IMR-90 (cell line): ENCODE data around the gene SPG11. TPM values are rescaled to one million over a fixed set of nuclear protein-coding genes. Genes with fewer than 3 reads are reported as not detected.
A peak's percentile ranks its signal among the peaks of the same experiment; 100 is the strongest.

ENCODE experiments used
- ATAC-seq: fragments of 200-7000 bp; cut with Tn5 transposase; 2 replicates; pipeline ENCODE4 v1.9.1; 2020; ENCODE audit warnings: low read depth, mild to moderate bottlenecking, moderate library complexity
- BruUV-seq: library from RNA; stranded (reverse); fragments of 400-500 nt; replicated peaks from 2 replicates; lab custom pipeline; 2021; lab: Mats Ljungman, UMichigan
- CTCF ChIA-PET: fragments of 300-600 bp; formaldehyde crosslinking; extraction: SDS; loops from one replicate; lab custom pipeline; 2021; ENCODE audit warnings: antibody characterized with exemption; lab: Yijun Ruan, JAX
- POLR2A ChIA-PET: fragments of 300-600 bp; sonication (Branson Sonifier 250); formaldehyde crosslinking; loops from one replicate; lab custom pipeline; 2022; ENCODE audit warnings: antibody characterized with exemption; ENCODE audit not compliant: unreplicated experiment; lab: Charles Lee
- DNase-seq: peaks from one replicate; pipeline ENCODE4 v3.0.0; 2013
- H2AFZ ChIP-seq: replicated peaks from 2 replicates; pipeline ENCODE3; 2013; ENCODE audit warnings: low read length, mild to moderate bottlenecking; ENCODE audit not compliant: poor library complexity
- H2AK5ac ChIP-seq: 2 replicates; pipeline ENCODE4 v1.6.1; 2013; ENCODE audit warnings: low read depth, low read length, inconsistent platforms
- H2AK9ac ChIP-seq: replicated peaks from 2 replicates; pipeline ENCODE3; 2013; ENCODE audit warnings: mild to moderate bottlenecking, low read depth, low read length, moderate library complexity; ENCODE audit not compliant: poor library complexity
- H2BK120ac ChIP-seq: 2 replicates; pipeline ENCODE4 v1.6.1; 2013; ENCODE audit warnings: low read depth, low read length, inconsistent platforms
- H2BK15ac ChIP-seq: 3 replicates; pipeline ENCODE4 v1.6.1; 2013; ENCODE audit warnings: low read depth, low read length, inconsistent platforms
- H2BK20ac ChIP-seq: 2 replicates; pipeline ENCODE4 v1.6.1; 2013; ENCODE audit warnings: low read depth, mild to moderate bottlenecking, inconsistent platforms, low read length, moderate library complexity
- H2BK5ac ChIP-seq: 2 replicates; pipeline ENCODE4 v1.6.1; 2013; ENCODE audit warnings: mild to moderate bottlenecking, low read depth, low read length, inconsistent platforms; ENCODE audit not compliant: poor library complexity, severe bottlenecking
- H3K14ac ChIP-seq: replicated peaks from 2 replicates; pipeline ENCODE4 v1.6.1; 2013; ENCODE audit warnings: low read depth, low read length, inconsistent platforms
- H3K18ac ChIP-seq: 2 replicates; pipeline ENCODE4 v1.6.1; 2013; ENCODE audit warnings: low read depth, low read length, control low read depth
- H3K23ac ChIP-seq: 2 replicates; pipeline ENCODE4 v1.6.1; 2013; ENCODE audit warnings: low read depth, low read length, inconsistent platforms
- H3K27ac ChIP-seq: 2 replicates; pipeline ENCODE4 v1.5.1; 2013; ENCODE audit warnings: mild to moderate bottlenecking, control low read depth, low read length; ENCODE audit not compliant: insufficient read depth
- H3K27me3 ChIP-seq: 2 replicates; pipeline ENCODE4 v1.6.1; 2013; ENCODE audit warnings: low read length; ENCODE audit not compliant: control insufficient read depth, insufficient read depth
- H3K36me3 ChIP-seq: 2 replicates; pipeline ENCODE4 v1.6.1; 2013; ENCODE audit warnings: low read length, mixed read lengths; ENCODE audit not compliant: control insufficient read depth, insufficient read depth
- H3K4ac ChIP-seq: 2 replicates; pipeline ENCODE4 v1.6.1; 2013; ENCODE audit warnings: low read depth, low read length, inconsistent platforms
- H3K4me1 ChIP-seq: 2 replicates; pipeline ENCODE4 v1.6.1; 2013; ENCODE audit warnings: low read length, mixed read lengths; ENCODE audit not compliant: control insufficient read depth, insufficient read depth
- H3K4me2 ChIP-seq: 2 replicates; pipeline ENCODE4 v1.6.1; 2013; ENCODE audit warnings: low read depth, mild to moderate bottlenecking, control low read depth, low read length, moderate library complexity
- H3K4me3 ChIP-seq: 2 replicates; pipeline ENCODE4 v1.5.1; 2013; ENCODE audit warnings: low read depth, mild to moderate bottlenecking, control low read depth, low read length, moderate library complexity; ENCODE audit not compliant: insufficient read depth
- H3K56ac ChIP-seq: 2 replicates; pipeline ENCODE4 v1.6.1; 2013; ENCODE audit warnings: low read length, inconsistent platforms; ENCODE audit not compliant: insufficient read depth; ENCODE audit errors: extremely low read depth
- H3K79me1 ChIP-seq, 2 experiments: 2 replicates each; pipeline ENCODE4 v1.6.1; 2013; ENCODE audit warnings: low read length in 2 of 2, inconsistent platforms in 1 of 2, low read depth in 1 of 2
- H3K9ac ChIP-seq: 2 replicates; pipeline ENCODE4 v1.6.1; 2013; ENCODE audit warnings: low read depth, low read length, control low read depth
- H3K9me1 ChIP-seq: 2 replicates; pipeline ENCODE4 v1.6.1; 2013; ENCODE audit warnings: low read length, inconsistent platforms; ENCODE audit not compliant: insufficient read depth
- H3K9me3 ChIP-seq: 2 replicates; pipeline ENCODE4 v1.6.1; 2013; ENCODE audit warnings: low read length; ENCODE audit not compliant: control insufficient read depth, insufficient read depth
- H4K20me1 ChIP-seq: 2 replicates; pipeline ENCODE4 v1.6.1; 2013; ENCODE audit warnings: low read length, inconsistent platforms; ENCODE audit not compliant: insufficient read depth
- H4K5ac ChIP-seq: 2 replicates; pipeline ENCODE4 v1.6.1; 2013; ENCODE audit warnings: mild to moderate bottlenecking, low read depth, low read length, control low read depth
- H4K8ac ChIP-seq, 2 experiments: 2 replicates each; pipeline ENCODE4 v1.6.1; 2013; ENCODE audit warnings: low read depth in 2 of 2, low read length in 2 of 2, control low read depth in 1 of 2, inconsistent platforms in 1 of 2
- H4K91ac ChIP-seq: 2 replicates; pipeline ENCODE4 v1.6.1; 2013; ENCODE audit warnings: low read depth, low read length, inconsistent platforms; ENCODE audit not compliant: insufficient read depth
- BHLHE40 ChIP-seq: fragments of 150-350 bp; IDR thresholded peaks from 2 replicates; pipeline ENCODE4 v1.6.1; 2016; ENCODE audit warnings: mild to moderate bottlenecking, low read depth, low read length
- CEBPB ChIP-seq: IDR thresholded peaks from 2 replicates; pipeline ENCODE4 v1.6.1; 2012; ENCODE audit warnings: low read depth, low read length, improper control_type of control experiment
- CHD1 ChIP-seq: IDR thresholded peaks from 2 replicates; pipeline ENCODE4 v1.6.1; 2012; ENCODE audit warnings: low read depth, low read length, improper control_type of control experiment
- FOS ChIP-seq: fragments of 150-350 bp; IDR thresholded peaks from 2 replicates; pipeline ENCODE4 v1.6.1; 2016; ENCODE audit warnings: low read depth, low read length
- MAFK ChIP-seq: IDR thresholded peaks from 2 replicates; pipeline ENCODE4 v1.6.1; 2012; ENCODE audit warnings: low read depth, low read length, improper control_type of control experiment
- MAZ ChIP-seq: IDR thresholded peaks from 2 replicates; pipeline ENCODE4 v1.6.1; 2012; ENCODE audit warnings: low read depth, mild to moderate bottlenecking, low read length, improper control_type of control experiment, moderate library complexity, borderline replicate concordance
- MXI1 ChIP-seq: IDR thresholded peaks from 2 replicates; pipeline ENCODE4 v1.6.1; 2012; ENCODE audit warnings: low read depth, mild to moderate bottlenecking, low read length, moderate library complexity, borderline replicate concordance
- POLR2A ChIP-seq: IDR thresholded peaks from 2 replicates; pipeline ENCODE4 v1.6.1; 2012; ENCODE audit warnings: mild to moderate bottlenecking, low read depth, low read length
- RAD21 ChIP-seq: IDR thresholded peaks from 2 replicates; pipeline ENCODE4 v1.6.1; 2012; ENCODE audit warnings: low read length, improper control_type of control experiment
- RCOR1 ChIP-seq: IDR thresholded peaks from 2 replicates; pipeline ENCODE4 v1.6.1; 2012; ENCODE audit warnings: mild to moderate bottlenecking, low read length, improper control_type of control experiment; ENCODE audit not compliant: insufficient replicate concordance
- RFX5 ChIP-seq: IDR thresholded peaks from 2 replicates; pipeline ENCODE4 v1.8.0; 2012; ENCODE audit warnings: low read depth, mild to moderate bottlenecking, low read length, moderate library complexity
- SMC3 ChIP-seq: fragments of 150-350 bp; IDR thresholded peaks from 2 replicates; pipeline ENCODE4 v1.6.1; 2016; ENCODE audit warnings: low read depth, mild to moderate bottlenecking, antibody characterized with exemption, low read length, moderate library complexity
- WGBS, 2 experiments: methylation state at CpG; one replicate each; pipeline versions ENCODE4 v1.1.5 to v1.1.7; 2013; ENCODE audit warnings: missing lambda C conversion rate in 2 of 2; ENCODE audit not compliant: insufficient read length in 1 of 2; ENCODE audit errors: extremely low coverage in 2 of 2; 5-methylcytosine and 5-hydroxymethylcytosine counted together
- dilution Hi-C: fragments of 300-500 bp; cut with HindIII; formaldehyde crosslinking; loops from one replicate; pipeline ENCODE4 v1.14.3; 2018; ENCODE audit warnings: low sequenced_read_pairs; ENCODE audit not compliant: unreplicated experiment
- in situ Hi-C: fragments of 300-500 bp; cut with MboI; formaldehyde crosslinking; loops from 3 replicates; pipeline ENCODE4 v1.14.3; 2019; ENCODE audit warnings: low sequenced_read_pairs, inconsistent platforms, mixed read lengths
- intact Hi-C: fragments of 100-400 bp; cut with micrococcal nuclease; formaldehyde crosslinking; loops from 2 replicates; pipeline ENCODE4 v1.10.0; 2022
- polyA plus RNA-seq, 3 experiments: library from polyadenylated mRNA; depleted of rRNA; stranded (reverse); fragments of >200 nt; gene quantifications; 2 replicates each; pipeline ENCODE4 v1.2.3, GENCODE V29; 2012; ENCODE audit warnings: low replicate concordance in 1 of 3
- total RNA-seq: library from RNA; depleted of rRNA; stranded (reverse); fragments of >200 nt; gene quantifications from 2 replicates; pipeline ENCODE4 v1.2.3, GENCODE V29; 2012
- TF ChIP-seq, protein P1 (sequence below): fragments of 150-350 bp; IDR thresholded peaks from 2 replicates; pipeline ENCODE4 v1.6.1; 2017; ENCODE audit warnings: mild to moderate bottlenecking, antibody characterized with exemption, low read length, low read depth
- TF ChIP-seq, protein P2 (sequence below): fragments of 150-350 bp; IDR thresholded peaks from 2 replicates; pipeline ENCODE4 v1.6.1; 2016; ENCODE audit warnings: low read depth, mild to moderate bottlenecking, low read length, moderate library complexity, borderline replicate concordance

The SPG11 gene
- total and polyA plus RNA-seq, 2 of the 4 experiments (the other 2 are of a cell fraction): 30.8 to 32.6 TPM

DNA sequence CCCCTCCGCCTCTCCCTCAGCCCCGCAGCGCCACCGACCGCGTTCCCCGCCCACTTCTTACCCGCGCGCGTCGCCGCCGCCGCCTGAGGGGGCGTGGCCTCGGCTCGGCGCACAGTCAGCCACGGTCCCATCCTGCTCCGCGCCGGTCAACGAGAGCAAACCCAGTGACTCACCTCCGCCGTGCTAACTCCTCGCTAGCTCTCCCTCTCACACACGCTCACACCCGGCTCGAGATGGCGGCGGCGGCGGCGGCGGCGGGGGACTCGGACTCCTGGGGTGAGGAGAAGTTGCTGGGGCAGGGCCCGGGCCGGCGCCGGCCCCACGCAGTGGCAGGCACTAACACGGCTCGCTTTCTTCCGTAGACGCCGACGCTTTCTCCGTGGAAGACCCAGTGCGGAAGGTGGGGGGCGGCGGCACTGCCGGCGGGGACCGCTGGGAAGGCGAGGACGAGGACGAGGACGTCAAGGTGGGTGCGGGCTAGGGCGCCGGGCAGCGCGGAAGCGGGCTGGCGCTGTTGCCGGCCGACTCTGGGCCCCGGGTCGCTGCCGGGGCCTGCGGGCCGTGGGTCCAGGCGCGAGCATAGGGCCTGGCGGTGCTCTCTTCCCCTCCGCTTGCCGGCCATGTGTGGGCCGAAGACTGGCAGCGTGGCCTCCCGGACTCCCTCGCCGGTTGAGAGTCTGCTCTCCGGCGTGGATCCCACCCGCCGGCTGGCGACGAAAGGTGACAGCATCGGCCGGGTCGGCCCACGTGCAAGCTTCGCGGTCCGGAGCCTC is 126.3 kb downstream of the SPG11 start, which contains the start of gene EIF3J:
Gene EIF3J (plus strand): TSS at position 186 of the 773 bp plus-strand sequence. CDS start 48 bp downstream, at position 234.
- no TSS peak for BruUV-seq
- H3K9ac ChIP-seq: peak within 1 kb of the TSS; percentile 88
- peaks cover 23 to 57% of the 10 kb centered on the region in 2 experiments for H3K79me1 ChIP-seq
- peaks cover 17% of the 10 kb centered on the region for H4K20me1 ChIP-seq
- peaks cover 12% of the 10 kb centered on the region for H3K4me1 ChIP-seq
- H2BK20ac ChIP-seq: peak within 1 kb of the TSS; percentile 60; the same call in 1 of the 2 replicates
- H3K9me3 ChIP-seq: no peaks in the 10 kb centered on the region
- dilution Hi-C loops: no loop called here
- peaks cover 9% of the 10 kb centered on the region for H3K36me3 ChIP-seq
- H3K4me3 ChIP-seq: peak within 1 kb of the TSS; percentile 88
- DNase-seq: peak; percentile 97
- H3K18ac ChIP-seq: peak within 1 kb of the TSS; percentile 78
- H3K27ac ChIP-seq: peak within 1 kb of the TSS; percentile 87
- ATAC-seq: peak; percentile 87
- CTCF ChIA-PET: interaction anchor here (0.6 kb wide), 1 partner anchor 990 kb away, joined by 3 read pairs; no protein-coding TSS in a partner anchor
- peak within 1 kb of the TSS; percentile 85 for H2AK5ac ChIP-seq
- H3K9me1 ChIP-seq: peaks cover 12% of the 10 kb centered on the region; the same call in 1 of the 2 replicates
- H2BK5ac ChIP-seq: peak within 1 kb of the TSS; percentile 95
- peak within 1 kb of the TSS; percentile 94 for H3K23ac ChIP-seq
- H2AFZ ChIP-seq: peak within 1 kb of the TSS; percentile 97
- 1% methylated on average over 39 of the region's 97 CpGs; no CpG with 5 or more reads in 1 of the 2 experiments for WGBS, 2 experiments
- peak within 1 kb of the TSS; percentile 31 for H4K5ac ChIP-seq
- peak within 1 kb of the TSS; percentile 95 for H4K91ac ChIP-seq
- H3K4me2 ChIP-seq: peak within 1 kb of the TSS; percentile 94
- H3K4ac ChIP-seq: peak within 1 kb of the TSS; percentile 89
- H3K56ac ChIP-seq: peak within 1 kb of the TSS; percentile 92
- in situ Hi-C loops: no loop called here
- peak within 1 kb of the TSS; percentile 49 to 95 for H4K8ac ChIP-seq
- peak within 1 kb of the TSS; percentile 85 for H2BK120ac ChIP-seq
- peak within 1 kb of the TSS; percentile 86; the same call in 2 of the 3 replicates for H2BK15ac ChIP-seq
- H2AK9ac ChIP-seq: peak within 1 kb of the TSS; percentile 95
- no peak for TF ChIP-seq CEBPB
- TF ChIP-seq BHLHE40: no peak; the same call in 1 of the 2 replicates
- TF ChIP-seq FOS: peak; percentile 71; the same call in 1 of the 2 replicates
- no peak for TF ChIP-seq MAFK
- TF ChIP-seq MXI1: peak; percentile 95
- TF ChIP-seq MAZ: no peak
- TF ChIP-seq POLR2A: peak; percentile 90
- TF ChIP-seq, protein P1, sequence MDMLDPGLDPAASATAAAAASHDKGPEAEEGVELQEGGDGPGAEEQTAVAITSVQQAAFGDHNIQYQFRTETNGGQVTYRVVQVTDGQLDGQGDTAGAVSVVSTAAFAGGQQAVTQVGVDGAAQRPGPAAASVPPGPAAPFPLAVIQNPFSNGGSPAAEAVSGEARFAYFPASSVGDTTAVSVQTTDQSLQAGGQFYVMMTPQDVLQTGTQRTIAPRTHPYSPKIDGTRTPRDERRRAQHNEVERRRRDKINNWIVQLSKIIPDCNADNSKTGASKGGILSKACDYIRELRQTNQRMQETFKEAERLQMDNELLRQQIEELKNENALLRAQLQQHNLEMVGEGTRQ: 0 out of 2 replicates have a peak, but pooled peaks have one; percentile 46
- no peak for TF ChIP-seq RFX5
- no peak for TF ChIP-seq RAD21
- TF ChIP-seq SMC3: no peak
- no peak for TF ChIP-seq RCOR1
- TF ChIP-seq, protein P2, sequence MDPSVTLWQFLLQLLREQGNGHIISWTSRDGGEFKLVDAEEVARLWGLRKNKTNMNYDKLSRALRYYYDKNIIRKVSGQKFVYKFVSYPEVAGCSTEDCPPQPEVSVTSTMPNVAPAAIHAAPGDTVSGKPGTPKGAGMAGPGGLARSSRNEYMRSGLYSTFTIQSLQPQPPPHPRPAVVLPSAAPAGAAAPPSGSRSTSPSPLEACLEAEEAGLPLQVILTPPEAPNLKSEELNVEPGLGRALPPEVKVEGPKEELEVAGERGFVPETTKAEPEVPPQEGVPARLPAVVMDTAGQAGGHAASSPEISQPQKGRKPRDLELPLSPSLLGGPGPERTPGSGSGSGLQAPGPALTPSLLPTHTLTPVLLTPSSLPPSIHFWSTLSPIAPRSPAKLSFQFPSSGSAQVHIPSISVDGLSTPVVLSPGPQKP: no peak
- TF ChIP-seq CHD1: no peak; the same call in 1 of the 2 replicates
- POLR2A ChIA-PET: interaction anchor here (0.5 to 0.6 kb wide), 2 partner anchors 208 to 215 kb away, joined by 3 read pairs; no protein-coding TSS in a partner anchor
- H3K27me3 ChIP-seq: no peaks in the 10 kb centered on the region
- H3K14ac ChIP-seq: peak within 1 kb of the TSS; percentile 95
- intact Hi-C loops: loop anchor here (5.0 to 10.0 kb wide), 2 partner anchors 110 to 662 kb away; partner anchors contain the start of gene CTDSPL2
